Measurements from ENCODE around the gene LRRC7.

Gene LRRC7

GRCh38 chr1:69750638-69751037 is 182.9 kb downstream of the LRRC7 start:
- no peak overlapping the region for H3K4me3 ChIP-seq (ENCODE audit: low read depth, low read length)
- no peak for TF ChIP-seq CTCF (conservative IDR thresholded peaks at IDR 0.05; ENCODE audit: low read depth, low read length)
- DNase-seq (ENCODE audit: low read depth): no peak

GRCh38 chr1:69752831-69753230 is 185.1 kb downstream of the LRRC7 start:
- no peak for DNase-seq (ENCODE audit: low read depth)
- H3K4me3 ChIP-seq (ENCODE audit: low read depth, low read length): no peak overlapping the region
- no peak for TF ChIP-seq CTCF (conservative IDR thresholded peaks at IDR 0.05; ENCODE audit: low read depth, low read length)

GRCh38 chr1:69754521-69754920 is 186.8 kb downstream of the LRRC7 start:
- H3K4me3 ChIP-seq (ENCODE audit: low read depth, low read length): no peak overlapping the region

GRCh38 chr1:69755647-69756046 is 187.9 kb downstream of the LRRC7 start:
- DNase-seq (ENCODE audit: low read depth): peak; percentile 11
- H3K4me3 ChIP-seq (ENCODE audit: low read depth, low read length): no peak overlapping the region

More at GRCh38 chr1:69754521-69754920, 186.8 kb downstream of the LRRC7 start:
- no peak for DNase-seq (ENCODE audit: low read depth)
- no peak for TF ChIP-seq CTCF (conservative IDR thresholded peaks at IDR 0.05; ENCODE audit: low read depth, low read length)

GRCh38 chr1:69765951-69766350 is 198.2 kb downstream of the LRRC7 start:
- peak; percentile 13 for DNase-seq (ENCODE audit: low read depth)
- no peak overlapping the region for H3K4me3 ChIP-seq (ENCODE audit: low read depth, low read length)
- TF ChIP-seq CTCF (conservative IDR thresholded peaks at IDR 0.05; ENCODE audit: low read depth, low read length): no peak

More at GRCh38 chr1:69755647-69756046, 187.9 kb downstream of the LRRC7 start:
- TF ChIP-seq CTCF (conservative IDR thresholded peaks at IDR 0.05; ENCODE audit: low read depth, low read length): no peak

GRCh38 chr1:69766431-69767180 is 198.9 kb downstream of the LRRC7 start:
- no peak for TF ChIP-seq CTCF (conservative IDR thresholded peaks at IDR 0.05; ENCODE audit: low read depth, low read length)
- H3K4me3 ChIP-seq (ENCODE audit: low read depth, low read length): no peak overlapping the region
- DNase-seq (ENCODE audit: low read depth): peak; percentile 28

GRCh38 chr1:69776555-69776954 is 208.8 kb downstream of the LRRC7 start:
- no peak for TF ChIP-seq CTCF (conservative IDR thresholded peaks at IDR 0.05; ENCODE audit: low read depth, low read length)
- H3K4me3 ChIP-seq (ENCODE audit: low read depth, low read length): no peak overlapping the region
- no peak for DNase-seq (ENCODE audit: low read depth)

Data from choroid plexus epithelial cell (primary cell).